Activated T-cell treated with anti-CD3 and anti-CD28 coated beads, Interleukin-2, amount 50 U/mL, for 72 hours (primary cell): ENCODE data around the gene FAM72A. TPM values are rescaled to one million over a fixed set of nuclear protein-coding genes. Genes with fewer than 3 reads are reported as not detected.
"Not testable (repeated sequence)": the region's sequence is repeated elsewhere in the genome, so short reads cannot be mapped to it uniquely, and the experiment has no call there.

Experiments
- ATAC-seq, 2 donors: fragments of 150-1000 bp; cut with Tn5 transposase; replicated peaks in 1 of 2; 2 replicates each; pipeline ENCODE4 v1.10.0; 2021; ENCODE audit warnings: moderate library complexity in 2 of 2, mild to moderate bottlenecking in 1 of 2
- DNase-seq, 2 donors: peaks; one replicate each; pipeline ENCODE4 v3.0.0; 2021 to 2022; ENCODE audit warnings: mixed read lengths in 1 of 2
- H3K27ac Mint-ChIP-seq: one replicate; pipeline ENCODE4 v1.8.0; 2022; ENCODE audit warnings: mild to moderate bottlenecking, moderate library complexity, mixed read lengths
- H3K27me3 Mint-ChIP-seq: one replicate; pipeline ENCODE4 v1.8.0; 2022; ENCODE audit warnings: low read depth, mixed read lengths
- H3K36me3 Mint-ChIP-seq, 2 donors: one replicate each; pipeline ENCODE4 v1.8.0; 2022; ENCODE audit warnings: mixed read lengths in 2 of 2, mild to moderate bottlenecking in 1 of 2; ENCODE audit not compliant: insufficient read depth in 2 of 2
- H3K4me1 Mint-ChIP-seq: one replicate; pipeline ENCODE4 v1.8.0; 2022; ENCODE audit warnings: low read depth, mixed read lengths
- H3K4me3 Mint-ChIP-seq, 2 donors: one replicate each; pipeline ENCODE4 v1.8.0; 2022; ENCODE audit warnings: mild to moderate bottlenecking in 2 of 2, mixed read lengths in 2 of 2, moderate library complexity in 2 of 2
- H3K9me3 Mint-ChIP-seq, 2 donors: one replicate each; pipeline ENCODE4 v1.8.0; 2022; ENCODE audit warnings: mixed read lengths in 2 of 2
- total RNA-seq, 2 donors: library from RNA; stranded (reverse); gene quantifications; one replicate each; pipeline ENCODE4 v1.2.3, GENCODE V29; 2022

Gene FAM72A
- total RNA-seq, 2 donors from 2014 or later = 40.6 to 46.0 TPM

DNA sequence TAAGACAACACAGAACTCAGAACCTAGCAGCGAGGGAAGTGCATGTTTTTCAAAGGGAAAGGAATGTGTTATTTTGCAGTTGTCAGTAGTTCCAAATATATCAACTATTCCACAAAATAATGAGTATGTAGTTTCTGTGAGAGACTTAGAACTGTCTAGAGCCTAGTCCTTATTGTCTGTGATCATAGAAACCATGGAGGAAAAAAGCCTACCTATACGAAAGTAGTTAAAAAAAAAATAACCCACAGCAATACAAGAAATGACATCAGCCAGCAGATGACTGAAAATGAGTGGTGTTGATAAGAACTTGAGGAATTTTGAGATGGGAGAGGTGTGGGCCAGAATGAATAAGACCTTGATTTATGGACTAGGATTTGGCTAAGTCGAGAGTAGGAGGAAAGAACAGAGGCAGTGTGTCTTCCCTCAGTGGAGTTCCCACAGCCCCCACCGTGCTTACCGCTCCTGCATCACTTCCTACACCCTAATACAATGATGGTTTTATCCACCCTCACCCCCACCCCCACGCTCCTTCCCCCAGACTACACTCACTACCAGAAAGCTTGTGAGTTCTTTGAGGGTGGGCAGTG, 21.6 kb upstream of the FAM72A start:
- not testable (repeated sequence) for H3K27me3 Mint-ChIP-seq, DNase-seq, H3K9me3 Mint-ChIP-seq, H3K36me3 Mint-ChIP-seq, H3K4me1 Mint-ChIP-seq, H3K4me3 Mint-ChIP-seq, H3K27ac Mint-ChIP-seq
- ATAC-seq = peak; percentile 32 to 79

DNA sequence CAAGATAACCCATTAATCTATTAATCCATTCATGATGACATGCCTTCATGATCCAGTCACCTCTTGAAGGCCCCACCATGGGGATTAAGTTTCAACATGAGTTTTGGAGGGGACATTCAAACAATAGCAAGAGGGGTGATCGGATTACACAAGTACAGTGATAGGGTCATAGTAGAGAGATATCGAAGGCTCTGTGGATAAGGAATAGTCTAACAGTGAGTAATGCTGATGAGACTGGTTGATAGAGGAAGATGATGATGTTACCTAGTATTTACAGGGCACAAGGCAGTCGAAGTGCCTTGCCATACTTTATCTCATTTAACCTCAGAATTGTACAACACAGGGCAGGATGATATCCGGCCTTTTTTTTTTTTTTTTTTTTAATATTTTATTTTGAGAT, 18.9 kb upstream of the FAM72A start:
- not testable (repeated sequence) for ATAC-seq, H3K4me1 Mint-ChIP-seq, H3K27me3 Mint-ChIP-seq, H3K36me3 Mint-ChIP-seq, H3K4me3 Mint-ChIP-seq, H3K9me3 Mint-ChIP-seq, H3K27ac Mint-ChIP-seq, DNase-seq

DNA sequence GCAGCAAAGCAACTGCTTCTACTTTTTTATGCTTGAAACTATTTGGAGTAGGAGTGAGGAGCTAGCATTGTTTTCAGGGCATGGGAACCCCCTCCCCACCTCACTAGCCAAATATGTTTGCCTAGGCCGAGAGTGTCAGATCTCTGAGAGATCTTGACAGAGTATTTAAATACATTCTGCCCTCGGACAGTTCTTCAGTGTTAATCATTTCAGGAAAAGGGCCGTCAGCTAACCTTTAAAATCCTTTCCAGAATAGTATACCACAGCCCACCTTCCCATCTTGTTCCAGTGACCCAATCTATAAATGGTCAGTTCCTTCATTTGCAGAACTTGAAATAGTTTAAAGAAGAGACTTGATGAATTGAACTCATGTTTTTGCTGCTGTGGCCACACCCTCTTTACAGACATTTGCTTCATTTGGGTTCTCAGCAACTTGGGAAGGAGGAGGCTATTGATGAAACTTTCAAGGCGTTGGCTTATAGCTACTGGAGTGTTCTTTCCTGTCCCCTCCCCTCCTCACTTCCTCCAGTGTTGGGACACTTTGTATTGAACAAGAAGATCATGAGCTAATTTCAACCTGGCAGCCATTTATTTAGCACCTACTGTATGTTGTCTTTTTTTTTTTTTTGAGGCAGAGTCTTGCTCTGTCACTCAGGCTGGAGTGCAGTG, 17.8 kb upstream of the FAM72A start:
- not testable (repeated sequence) for H3K4me1 Mint-ChIP-seq, H3K27ac Mint-ChIP-seq, H3K36me3 Mint-ChIP-seq, ATAC-seq, H3K9me3 Mint-ChIP-seq, DNase-seq, H3K27me3 Mint-ChIP-seq, H3K4me3 Mint-ChIP-seq

DNA sequence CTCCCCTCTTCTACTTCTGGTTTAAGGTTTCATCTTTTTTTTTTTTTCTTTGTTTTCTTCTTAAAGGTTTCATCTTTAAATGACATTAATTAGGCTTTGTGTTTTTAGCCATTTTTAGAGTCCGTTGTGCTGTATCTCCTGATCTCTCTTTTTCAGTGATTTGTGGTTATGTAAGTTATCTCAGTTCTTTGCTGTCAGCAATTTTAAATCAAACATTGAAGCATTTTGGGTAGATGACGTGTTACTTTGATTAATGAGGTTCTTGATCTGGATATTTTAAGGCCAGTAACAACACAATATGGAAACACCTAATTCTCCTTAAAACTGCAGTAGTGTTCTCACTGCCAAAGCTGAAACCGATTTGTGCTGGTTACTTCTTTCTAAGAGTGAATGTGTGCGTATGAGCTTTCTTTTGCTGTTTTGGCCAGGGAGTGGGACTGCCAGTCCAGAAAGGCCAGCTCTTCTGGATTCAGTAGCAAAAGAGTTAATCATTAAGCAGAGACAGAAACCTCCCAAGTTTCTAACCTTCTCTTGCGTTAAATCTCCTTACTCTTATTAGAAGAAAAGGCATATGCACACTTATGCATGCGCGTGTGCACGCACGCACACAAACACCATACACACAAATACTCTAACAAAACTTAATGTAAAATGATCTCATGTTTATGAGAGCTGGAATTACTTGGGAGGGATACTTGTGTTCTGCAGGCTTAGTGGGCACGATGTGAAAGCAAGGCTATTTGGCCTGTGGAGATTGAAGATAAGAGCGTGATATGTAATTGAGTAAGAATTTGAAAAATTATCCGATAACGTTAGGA, 17.1 kb upstream of the FAM72A start:
- not testable (repeated sequence) for H3K4me1 Mint-ChIP-seq, H3K27ac Mint-ChIP-seq, H3K27me3 Mint-ChIP-seq, DNase-seq, H3K9me3 Mint-ChIP-seq, ATAC-seq, H3K4me3 Mint-ChIP-seq, H3K36me3 Mint-ChIP-seq

DNA sequence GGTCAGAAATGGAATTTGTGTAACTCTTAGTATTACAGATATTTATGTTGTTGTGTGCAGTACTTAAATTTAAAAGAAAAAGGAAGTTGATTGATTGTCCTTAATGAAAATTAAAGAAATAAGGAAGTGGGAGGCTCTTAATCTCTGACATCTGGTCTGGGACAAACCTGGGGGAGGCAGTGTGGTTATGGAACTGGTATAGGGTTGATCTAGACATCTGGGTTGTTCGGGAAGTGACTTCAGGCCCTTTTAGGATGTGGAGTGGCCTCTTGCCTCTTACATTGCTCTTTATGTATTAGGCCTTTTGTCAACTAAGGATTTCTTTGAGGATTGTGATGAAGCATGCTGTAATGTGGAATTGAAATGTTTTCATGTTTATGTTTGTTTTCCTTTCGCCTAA, 16.1 kb upstream of the FAM72A start:
- H3K27ac Mint-ChIP-seq, DNase-seq, H3K27me3 Mint-ChIP-seq, H3K9me3 Mint-ChIP-seq, H3K4me3 Mint-ChIP-seq, ATAC-seq, H3K4me1 Mint-ChIP-seq, H3K36me3 Mint-ChIP-seq: not testable (repeated sequence)

DNA sequence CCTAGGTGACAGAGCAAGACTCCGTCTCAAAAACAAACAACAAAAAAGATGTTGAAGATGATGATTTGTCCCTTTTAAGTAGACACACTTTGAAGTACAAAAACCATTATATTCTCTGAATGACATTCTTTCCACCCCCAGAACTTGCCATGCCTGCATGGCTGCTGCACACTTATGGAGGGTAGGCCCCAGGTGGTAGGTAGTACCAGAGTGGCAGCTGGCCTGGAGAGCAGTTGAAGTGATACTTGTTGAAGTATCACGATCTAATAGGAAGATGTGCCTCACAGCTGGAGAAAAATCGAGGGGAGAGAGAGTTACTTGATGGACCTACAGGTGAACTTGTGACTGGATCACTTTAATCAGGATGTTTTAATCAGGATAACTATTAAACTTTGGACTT, 15.6 kb upstream of the FAM72A start:
- H3K36me3 Mint-ChIP-seq, H3K4me3 Mint-ChIP-seq, H3K27ac Mint-ChIP-seq, DNase-seq, H3K27me3 Mint-ChIP-seq, H3K9me3 Mint-ChIP-seq, H3K4me1 Mint-ChIP-seq, ATAC-seq: not testable (repeated sequence)

DNA sequence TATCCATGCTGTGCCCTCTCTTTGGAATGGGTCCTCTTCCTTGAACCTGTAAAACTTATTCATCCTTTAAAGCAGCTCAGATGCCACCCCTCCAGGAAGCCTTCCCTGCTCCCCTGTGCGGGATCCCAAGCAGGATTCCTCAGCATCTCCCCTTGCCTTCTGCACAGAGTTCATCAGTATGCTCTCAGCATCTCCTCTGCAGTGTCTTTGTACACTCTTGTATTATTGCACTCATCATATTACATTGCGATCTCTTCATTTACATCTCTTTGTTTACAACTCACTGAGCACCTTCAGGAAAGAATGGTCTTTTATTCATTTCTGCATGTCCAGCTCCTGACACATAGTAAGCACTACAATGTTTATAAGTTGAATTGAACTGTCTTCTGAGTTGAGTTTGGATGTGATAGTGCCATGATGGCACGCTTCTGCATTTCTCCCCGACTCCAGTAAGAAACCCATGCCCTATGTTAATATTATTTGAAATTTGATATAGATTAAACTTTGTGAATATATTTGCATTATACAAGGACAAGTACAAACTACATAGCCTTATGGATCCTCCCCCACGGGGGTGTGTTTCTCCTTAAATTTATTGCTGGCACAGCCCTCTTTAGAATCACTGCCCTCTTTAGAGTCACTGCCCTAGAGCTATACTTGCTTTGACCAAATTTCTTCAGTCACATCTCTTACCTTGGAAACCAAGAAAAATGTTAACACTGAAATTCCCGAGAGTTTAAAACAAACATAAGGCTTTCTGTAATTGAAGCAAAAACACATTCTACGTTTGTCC, 13.2 kb upstream of the FAM72A start:
- not testable (repeated sequence) for H3K4me3 Mint-ChIP-seq, ATAC-seq, H3K27ac Mint-ChIP-seq, H3K27me3 Mint-ChIP-seq, H3K9me3 Mint-ChIP-seq, H3K36me3 Mint-ChIP-seq, H3K4me1 Mint-ChIP-seq, DNase-seq

DNA sequence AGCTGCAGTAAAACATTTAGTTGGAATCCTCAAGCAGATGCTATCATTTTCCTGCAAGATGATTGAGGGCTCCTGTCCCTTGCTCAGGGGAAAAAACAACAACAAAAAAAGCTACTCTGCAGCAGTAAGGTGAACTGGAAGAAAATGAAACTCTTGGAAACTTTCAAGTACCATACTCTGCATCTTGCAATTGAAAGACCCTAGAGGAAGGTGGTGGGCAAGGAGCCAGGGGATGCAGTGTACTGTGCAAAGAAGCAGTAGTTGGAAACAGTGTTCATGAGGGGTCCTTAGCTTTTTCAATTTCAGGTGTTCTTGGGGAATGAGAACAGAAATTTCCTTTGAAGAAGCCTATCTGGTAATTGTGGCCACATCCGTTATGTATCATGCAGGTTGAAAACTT, 8.2 kb upstream of the FAM72A start:
- H3K27me3 Mint-ChIP-seq, H3K27ac Mint-ChIP-seq: not testable (repeated sequence)

DNA sequence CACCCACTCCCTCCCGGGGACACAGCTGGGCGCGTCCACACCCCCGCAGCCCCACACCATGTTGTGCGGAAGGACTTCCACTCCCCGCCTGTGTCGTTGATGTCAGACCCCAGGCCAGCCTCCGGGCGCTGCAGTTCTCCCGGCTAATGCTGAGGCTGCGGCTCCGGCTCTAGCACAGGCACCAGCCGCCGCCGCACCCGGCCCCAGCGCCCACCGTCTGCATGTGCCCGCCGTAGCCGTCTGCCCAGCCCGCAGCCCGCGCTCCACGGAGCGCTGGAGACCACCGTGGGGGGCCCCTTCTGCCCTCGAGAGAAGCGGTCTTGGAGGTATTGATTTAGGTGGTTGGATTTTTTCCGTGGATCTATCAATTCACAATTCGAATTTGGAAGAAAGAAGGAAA, 2.9 kb upstream of the FAM72A start:
- ATAC-seq, H3K4me1 Mint-ChIP-seq, H3K36me3 Mint-ChIP-seq, H3K27me3 Mint-ChIP-seq, H3K27ac Mint-ChIP-seq, H3K9me3 Mint-ChIP-seq, H3K4me3 Mint-ChIP-seq: not testable (repeated sequence)
- peak; percentile 15 to 21 for DNase-seq

More for the DNA sequence above, 8.2 kb upstream of the FAM72A start:
- not testable (repeated sequence) for H3K4me1 Mint-ChIP-seq, H3K36me3 Mint-ChIP-seq, H3K9me3 Mint-ChIP-seq, H3K4me3 Mint-ChIP-seq, DNase-seq, ATAC-seq

DNA sequence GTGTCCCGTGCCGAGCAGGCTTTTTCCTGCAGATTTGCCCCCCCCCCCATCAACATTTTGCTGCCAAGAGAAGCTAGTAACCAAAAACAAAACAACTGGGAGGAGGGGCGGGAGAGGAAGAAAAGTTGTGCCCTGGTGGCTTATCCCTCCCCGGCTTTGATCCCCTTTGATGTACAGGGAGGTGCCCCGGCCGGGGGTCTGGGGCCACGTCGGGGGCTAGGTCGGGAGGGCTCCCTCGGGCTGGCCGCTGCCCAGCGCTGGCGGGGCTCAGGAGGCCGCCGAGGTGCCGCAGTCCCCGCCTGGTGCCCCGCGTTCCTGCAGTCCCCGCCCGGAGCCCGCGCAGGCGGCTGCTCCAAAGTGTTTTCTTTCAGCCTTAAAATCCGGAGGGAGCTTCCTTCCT, 2.2 kb upstream of the FAM72A start:
- H3K27me3 Mint-ChIP-seq, H3K36me3 Mint-ChIP-seq, H3K9me3 Mint-ChIP-seq, ATAC-seq, H3K27ac Mint-ChIP-seq, H3K4me1 Mint-ChIP-seq: not testable (repeated sequence)
- H3K4me3 Mint-ChIP-seq = peak overlapping the region; percentile 79 to 87
- peak; percentile 1 to 16 for DNase-seq

DNA sequence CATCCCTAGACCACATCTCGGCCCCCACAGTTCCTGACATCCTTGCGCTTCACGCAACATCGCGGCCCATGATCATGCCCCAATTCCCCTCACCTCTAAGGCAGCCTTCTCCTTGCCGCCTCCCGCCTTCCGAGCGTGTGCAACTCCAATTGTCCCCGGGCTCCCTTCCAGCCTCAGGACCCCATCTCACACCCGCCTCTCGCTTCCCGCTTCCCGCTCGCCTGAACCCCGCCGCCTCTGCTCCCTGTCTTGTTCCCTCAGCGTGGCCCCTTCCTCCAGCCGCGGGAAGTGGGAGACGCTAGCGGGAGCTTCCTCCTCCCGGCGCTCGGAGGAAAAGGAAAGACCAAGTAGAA, 1.5 kb upstream of the FAM72A start:
- not testable (repeated sequence) for ATAC-seq, H3K27me3 Mint-ChIP-seq, H3K27ac Mint-ChIP-seq, H3K9me3 Mint-ChIP-seq, H3K4me1 Mint-ChIP-seq, H3K36me3 Mint-ChIP-seq
- peak in 1 of 2 donors; percentile 7 for DNase-seq
- peak overlapping the region; percentile 52 to 66 for H3K4me3 Mint-ChIP-seq

DNA sequence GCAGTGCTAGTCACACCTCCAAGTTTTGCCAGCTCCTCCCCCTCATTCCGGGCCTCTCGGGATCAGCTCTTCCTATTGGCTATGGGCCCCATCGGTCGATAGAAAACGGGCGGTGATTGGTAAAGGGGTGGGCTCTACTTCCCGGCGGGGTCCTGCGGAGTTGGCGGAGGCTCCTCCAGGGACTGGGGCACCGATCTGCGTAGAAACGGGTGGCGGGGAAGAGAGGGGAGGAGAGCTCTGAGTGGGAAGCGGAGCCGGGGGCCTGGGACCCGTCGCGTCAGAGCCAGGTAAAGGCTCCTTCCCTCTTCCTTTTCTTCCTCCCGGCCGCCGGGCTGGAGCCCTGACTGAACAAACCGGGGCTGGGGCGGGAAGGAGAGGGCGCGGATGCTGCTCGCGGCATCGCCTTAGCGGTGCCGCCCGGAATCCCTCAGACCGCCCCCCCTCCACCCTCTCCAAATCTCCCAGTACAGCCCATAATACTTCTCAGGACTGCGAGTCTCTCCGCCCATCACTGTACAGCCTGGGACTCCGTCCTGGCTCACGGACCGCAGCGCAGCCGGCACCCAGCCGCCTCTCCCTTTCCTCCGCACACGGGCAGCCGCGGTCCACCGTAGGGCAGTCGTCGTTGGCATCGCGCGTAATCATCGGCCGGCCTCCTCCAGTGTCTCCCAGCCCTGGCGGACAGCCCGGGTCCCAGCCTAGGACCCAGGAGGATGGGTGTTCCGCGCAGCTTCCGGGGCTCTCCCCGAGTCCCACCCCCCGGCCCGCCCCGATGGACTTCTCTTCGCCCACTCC, 922 bp upstream of the FAM72A start, which contains the start of gene SRGAP2:
Gene SRGAP2, plus strand, starts transcription at position 178 of the 795 bp plus-strand sequence. CDS start 2,430 bp downstream, outside the sequence.
- ATAC-seq (peak; percentile 4 to 9), DNase-seq (peak; percentile 47 to 49)
- not testable (repeated sequence) for H3K9me3 Mint-ChIP-seq, H3K4me1 Mint-ChIP-seq, H3K36me3 Mint-ChIP-seq, H3K27me3 Mint-ChIP-seq
- peak within 1 kb of the TSS; percentile 25 for H3K27ac Mint-ChIP-seq
- peak within 1 kb of the TSS; percentile 81 to 89 for H3K4me3 Mint-ChIP-seq
